HCT116 (cell line): Measurements from ENCODE around the gene CBLB.

Experiments used
- POLR2A ChIP-seq: IDR thresholded peaks from 2 replicates; pipeline ENCODE4 v1.7.0; 2011; ENCODE audit warnings: borderline replicate concordance; ENCODE audit not compliant: insufficient read depth, insufficient read length; ENCODE audit errors: extremely low read depth
- RAD21 ChIP-seq: IDR thresholded peaks from 2 replicates; pipeline ENCODE4 v1.6.1; 2012; ENCODE audit warnings: low read depth, mild to moderate bottlenecking
- SIN3A ChIP-seq: IDR thresholded peaks from 2 replicates; pipeline ENCODE4 v1.6.1; 2012; ENCODE audit warnings: low read depth
- TF ChIP-seq, protein P1 (sequence below), 3 experiments: fragments of 200-600 bp in 1 of 3; sonication (generic) in 1 of 3; IDR thresholded peaks in 2 of 3; conservative IDR thresholded peaks in 1 of 3; 2 replicates each; pipeline ENCODE4 v1.5.1; 2012 to 2017; ENCODE audit warnings: low read depth in 2 of 3, low read length in 2 of 3, antibody characterized with exemption in 1 of 3, borderline replicate concordance in 1 of 3, control low read depth in 1 of 3, mild to moderate bottlenecking in 1 of 3, mixed read lengths in 1 of 3, mixed run types in 1 of 3, moderate library complexity in 1 of 3; ENCODE audit not compliant: insufficient read depth in 1 of 3
- TF ChIP-seq, protein P2 (sequence below): IDR thresholded peaks from 2 replicates; pipeline ENCODE4 v1.6.1; 2011; ENCODE audit warnings: mild to moderate bottlenecking, low read length, moderate library complexity; ENCODE audit not compliant: insufficient replicate concordance; ENCODE audit errors: extremely low read depth

DNA sequence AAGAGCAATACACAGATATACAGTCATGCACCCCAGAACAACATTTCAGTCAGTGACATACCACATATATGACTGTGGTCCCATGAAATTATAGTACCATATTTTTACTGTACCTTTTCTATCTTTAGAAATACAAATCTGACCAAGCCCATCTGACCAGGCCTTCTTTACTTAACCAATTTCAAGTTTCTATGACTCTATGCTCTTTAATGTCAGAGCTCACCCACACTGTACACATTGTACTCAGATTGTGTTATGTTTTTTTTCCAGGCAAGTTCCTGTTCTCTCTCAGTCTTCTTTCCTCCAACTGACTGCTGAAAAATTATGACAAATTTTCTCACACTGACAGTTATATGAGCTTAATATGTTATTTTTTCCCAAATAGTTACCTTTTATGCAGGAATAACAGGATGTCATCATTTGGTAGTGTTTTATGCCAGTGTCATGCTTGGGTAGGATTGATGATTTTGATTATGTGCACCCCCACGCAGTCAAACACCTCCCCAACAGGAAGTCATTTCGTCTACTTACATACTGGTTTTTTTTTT lies 8.0 kb upstream of the CBLB start:
- TF ChIP-seq, protein P1, sequence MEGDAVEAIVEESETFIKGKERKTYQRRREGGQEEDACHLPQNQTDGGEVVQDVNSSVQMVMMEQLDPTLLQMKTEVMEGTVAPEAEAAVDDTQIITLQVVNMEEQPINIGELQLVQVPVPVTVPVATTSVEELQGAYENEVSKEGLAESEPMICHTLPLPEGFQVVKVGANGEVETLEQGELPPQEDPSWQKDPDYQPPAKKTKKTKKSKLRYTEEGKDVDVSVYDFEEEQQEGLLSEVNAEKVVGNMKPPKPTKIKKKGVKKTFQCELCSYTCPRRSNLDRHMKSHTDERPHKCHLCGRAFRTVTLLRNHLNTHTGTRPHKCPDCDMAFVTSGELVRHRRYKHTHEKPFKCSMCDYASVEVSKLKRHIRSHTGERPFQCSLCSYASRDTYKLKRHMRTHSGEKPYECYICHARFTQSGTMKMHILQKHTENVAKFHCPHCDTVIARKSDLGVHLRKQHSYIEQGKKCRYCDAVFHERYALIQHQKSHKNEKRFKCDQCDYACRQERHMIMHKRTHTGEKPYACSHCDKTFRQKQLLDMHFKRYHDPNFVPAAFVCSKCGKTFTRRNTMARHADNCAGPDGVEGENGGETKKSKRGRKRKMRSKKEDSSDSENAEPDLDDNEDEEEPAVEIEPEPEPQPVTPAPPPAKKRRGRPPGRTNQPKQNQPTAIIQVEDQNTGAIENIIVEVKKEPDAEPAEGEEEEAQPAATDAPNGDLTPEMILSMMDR (IDR thresholded peaks at IDR 0.05 in 2 of 3, conservative IDR thresholded peaks at IDR 0.05 in 1 of 3; ENCODE audit: borderline replicate concordance in 1 of 3, insufficient read depth in 1 of 3, low read depth in 2 of 3, low read length in 2 of 3): no peak
- TF ChIP-seq SIN3A (no peak), RAD21 (no peak), POLR2A (no peak)
- TF ChIP-seq, protein P2, sequence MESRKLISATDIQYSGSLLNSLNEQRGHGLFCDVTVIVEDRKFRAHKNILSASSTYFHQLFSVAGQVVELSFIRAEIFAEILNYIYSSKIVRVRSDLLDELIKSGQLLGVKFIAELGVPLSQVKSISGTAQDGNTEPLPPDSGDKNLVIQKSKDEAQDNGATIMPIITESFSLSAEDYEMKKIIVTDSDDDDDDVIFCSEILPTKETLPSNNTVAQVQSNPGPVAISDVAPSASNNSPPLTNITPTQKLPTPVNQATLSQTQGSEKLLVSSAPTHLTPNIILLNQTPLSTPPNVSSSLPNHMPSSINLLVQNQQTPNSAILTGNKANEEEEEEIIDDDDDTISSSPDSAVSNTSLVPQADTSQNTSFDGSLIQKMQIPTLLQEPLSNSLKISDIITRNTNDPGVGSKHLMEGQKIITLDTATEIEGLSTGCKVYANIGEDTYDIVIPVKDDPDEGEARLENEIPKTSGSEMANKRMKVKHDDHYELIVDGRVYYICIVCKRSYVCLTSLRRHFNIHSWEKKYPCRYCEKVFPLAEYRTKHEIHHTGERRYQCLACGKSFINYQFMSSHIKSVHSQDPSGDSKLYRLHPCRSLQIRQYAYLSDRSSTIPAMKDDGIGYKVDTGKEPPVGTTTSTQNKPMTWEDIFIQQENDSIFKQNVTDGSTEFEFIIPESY: no peak
